Measurements from ENCODE around the gene MORC1. TPM values are rescaled to one million over a fixed set of nuclear protein-coding genes. Genes with fewer than 3 reads are reported as not detected.

Gene MORC1
- total RNA-seq, 4 donors from 2014 or later, result not detected

DNA sequence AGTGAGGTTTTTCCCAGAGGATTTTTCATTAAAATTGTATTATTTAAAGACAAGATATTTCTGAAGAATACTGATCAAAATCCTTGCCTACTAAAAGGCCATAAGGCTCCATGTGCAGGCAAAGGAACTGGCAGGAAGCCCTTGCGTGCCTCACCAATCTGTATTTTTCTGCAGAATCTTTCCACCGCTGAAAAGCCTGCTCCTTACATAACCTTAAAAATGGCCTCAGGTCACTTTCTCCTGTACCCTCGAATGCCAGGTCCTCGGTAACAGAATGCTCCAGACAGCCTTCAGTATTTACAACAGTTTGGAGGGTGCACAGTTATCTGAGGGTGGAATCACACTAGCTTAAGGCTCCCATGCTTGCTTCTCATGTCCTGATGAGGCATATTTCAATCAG, 3.2 kb downstream of the MORC1 start:
- Histone ChIP-seq H3K27me3 (no peaks in the 10 kb centered on the region), H3K27ac (replicated peaks in 1 of 4) (no peak overlapping the region), H3K4me1 (peaks cover 0 to 5% (median 0%) of the 10 kb centered on the region in 4 donors), H3K9me3 (no peaks in the 10 kb centered on the region), H3K36me3 (no peaks in the 10 kb centered on the region), H3K4me3 (no peak overlapping the region)
- WGBS, result 87% methylated on average over 4 of the region's 4 CpGs
- intact Hi-C loops (cut with DNase I), result no loop called here
- TF ChIP-seq, protein P1, sequence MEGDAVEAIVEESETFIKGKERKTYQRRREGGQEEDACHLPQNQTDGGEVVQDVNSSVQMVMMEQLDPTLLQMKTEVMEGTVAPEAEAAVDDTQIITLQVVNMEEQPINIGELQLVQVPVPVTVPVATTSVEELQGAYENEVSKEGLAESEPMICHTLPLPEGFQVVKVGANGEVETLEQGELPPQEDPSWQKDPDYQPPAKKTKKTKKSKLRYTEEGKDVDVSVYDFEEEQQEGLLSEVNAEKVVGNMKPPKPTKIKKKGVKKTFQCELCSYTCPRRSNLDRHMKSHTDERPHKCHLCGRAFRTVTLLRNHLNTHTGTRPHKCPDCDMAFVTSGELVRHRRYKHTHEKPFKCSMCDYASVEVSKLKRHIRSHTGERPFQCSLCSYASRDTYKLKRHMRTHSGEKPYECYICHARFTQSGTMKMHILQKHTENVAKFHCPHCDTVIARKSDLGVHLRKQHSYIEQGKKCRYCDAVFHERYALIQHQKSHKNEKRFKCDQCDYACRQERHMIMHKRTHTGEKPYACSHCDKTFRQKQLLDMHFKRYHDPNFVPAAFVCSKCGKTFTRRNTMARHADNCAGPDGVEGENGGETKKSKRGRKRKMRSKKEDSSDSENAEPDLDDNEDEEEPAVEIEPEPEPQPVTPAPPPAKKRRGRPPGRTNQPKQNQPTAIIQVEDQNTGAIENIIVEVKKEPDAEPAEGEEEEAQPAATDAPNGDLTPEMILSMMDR (IDR thresholded peaks at IDR 0.05), result no peak
- TF ChIP-seq POLR2AphosphoS5 (IDR thresholded peaks at IDR 0.05) (no peak), POLR2A (IDR thresholded peaks at IDR 0.05; ENCODE audit: low read depth) (no peak), EP300 (IDR thresholded peaks at IDR 0.05) (no peak)
- no peak for DNase-seq (ENCODE audit: extremely low spot score)

DNA sequence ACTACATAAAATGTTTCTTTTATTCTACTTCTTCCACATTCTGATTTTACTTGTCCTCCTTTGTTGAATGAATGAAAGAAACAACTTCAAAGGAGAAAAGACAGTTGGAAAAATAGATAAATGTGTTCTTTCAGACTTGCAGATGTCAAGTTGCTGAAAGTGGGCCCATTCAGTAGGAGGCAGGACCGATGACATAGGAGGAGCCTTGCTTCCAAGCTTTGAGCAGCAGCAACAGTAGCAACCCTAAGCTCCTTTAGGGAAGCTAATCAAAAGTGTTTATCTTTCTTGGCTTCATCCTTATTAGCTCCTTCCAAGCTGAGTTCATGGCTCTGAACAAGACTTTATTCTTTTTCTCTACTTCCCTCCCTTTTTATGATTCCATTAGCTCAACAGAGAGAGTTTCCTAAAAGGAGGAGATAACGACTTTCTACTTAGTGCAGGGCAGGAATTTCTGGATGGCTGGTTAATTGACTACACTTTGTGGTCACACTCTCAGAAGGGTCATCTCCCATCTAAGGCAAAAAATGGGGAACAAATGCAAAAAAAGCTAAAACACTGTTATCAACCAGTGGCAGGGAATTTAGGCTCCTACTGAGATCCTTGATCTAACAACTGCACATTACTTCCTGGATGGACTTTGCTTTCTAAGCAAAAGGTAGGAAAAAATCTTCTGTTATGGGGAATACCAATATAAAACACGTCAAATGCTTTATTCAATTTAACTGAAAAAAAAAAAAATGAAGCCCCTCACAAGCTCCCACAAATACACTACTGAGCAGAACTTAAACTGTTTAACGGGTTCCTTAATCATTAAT, 4.8 kb downstream of the MORC1 start:
- Histone ChIP-seq H3K4me1 (peaks cover 0 to 5% (median 0%) of the 10 kb centered on the region in 4 donors), H3K27ac (replicated peaks in 1 of 4) (no peak overlapping the region), H3K36me3 (no peaks in the 10 kb centered on the region), H3K4me3 (no peak overlapping the region), H3K9me3 (no peaks in the 10 kb centered on the region), H3K27me3 (no peaks in the 10 kb centered on the region)
- no peak for TF ChIP-seq POLR2A (IDR thresholded peaks at IDR 0.05; ENCODE audit: low read depth)
- TF ChIP-seq EP300 (IDR thresholded peaks at IDR 0.05), result no peak
- intact Hi-C loops (cut with DNase I), result no loop called here
- no peak for DNase-seq (ENCODE audit: extremely low spot score)
- 76% methylated on average over 4 of the region's 4 CpGs for WGBS

DNA sequence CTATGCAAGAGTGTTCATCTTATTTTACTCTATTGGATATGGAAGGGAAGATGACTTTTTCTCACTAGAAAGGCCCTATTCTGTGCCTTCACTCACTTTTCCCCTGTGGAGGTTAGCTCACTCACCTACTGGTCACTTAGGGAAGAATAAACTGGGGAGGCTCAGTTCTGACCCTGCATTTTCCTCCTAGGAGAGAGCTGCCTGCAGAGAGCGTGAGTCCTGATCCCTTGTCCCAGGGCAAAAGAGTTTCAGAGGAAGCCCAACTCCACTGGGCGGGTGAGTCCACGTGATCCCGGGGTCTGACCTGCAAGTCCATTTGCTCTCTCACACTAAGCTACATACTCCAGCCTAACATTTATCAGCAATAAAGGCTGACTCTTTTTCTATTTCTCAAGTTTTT, 8.4 kb downstream of the MORC1 start:
- DNase-seq (ENCODE audit: extremely low spot score), result no peak
- H3K36me3 ChIP-seq, result no peaks in the 10 kb centered on the region
- intact Hi-C loops (cut with DNase I), result no loop called here
- H3K27me3 ChIP-seq, result no peaks in the 10 kb centered on the region
- TF ChIP-seq POLR2A (IDR thresholded peaks at IDR 0.05; ENCODE audit: low read depth) (no peak), EP300 (IDR thresholded peaks at IDR 0.05) (no peak), POLR2AphosphoS5 (IDR thresholded peaks at IDR 0.05) (no peak)
- TF ChIP-seq, protein P1 (IDR thresholded peaks at IDR 0.05), result no peak
- H3K9me3 ChIP-seq, result no peaks in the 10 kb centered on the region
- H3K4me3 ChIP-seq, result no peak overlapping the region
- H3K4me1 ChIP-seq, result no peaks in the 10 kb centered on the region
- 100% methylated on average over 4 of the region's 4 CpGs for WGBS
- no peak overlapping the region for H3K27ac ChIP-seq (replicated peaks in 1 of 4)

DNA sequence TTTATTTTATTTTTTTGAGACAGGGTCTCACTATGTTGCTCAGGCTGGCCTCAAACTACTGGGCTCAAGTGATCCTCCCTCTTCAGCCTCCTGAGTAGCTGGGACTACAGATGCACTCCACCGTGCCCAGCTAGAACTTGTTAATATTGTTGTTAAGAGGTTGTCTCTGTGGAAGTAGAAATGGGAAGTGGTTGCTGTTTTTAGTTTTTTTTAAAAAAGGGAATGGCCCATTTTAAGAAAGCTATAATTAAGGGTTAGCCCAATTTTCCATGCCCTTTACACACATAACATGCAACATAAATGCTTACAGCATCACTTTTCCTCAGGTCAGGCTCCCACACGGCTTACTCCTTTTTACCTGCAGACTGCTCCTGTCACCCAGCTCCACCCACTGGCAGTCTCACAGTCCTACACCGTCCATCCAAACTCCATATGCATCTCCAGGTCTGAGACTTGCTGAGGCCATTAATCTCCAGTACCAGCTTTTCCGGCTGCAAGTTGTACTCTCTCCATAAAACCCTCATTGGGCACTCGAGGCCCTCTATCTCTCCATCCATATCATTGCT, 19.8 kb downstream of the MORC1 start:
- Histone ChIP-seq H3K4me3 (no peak overlapping the region), H3K4me1 (no peaks in the 10 kb centered on the region), H3K9me3 (no peaks in the 10 kb centered on the region), H3K36me3 (no peaks in the 10 kb centered on the region), H3K27me3 (no peaks in the 10 kb centered on the region), H3K27ac (replicated peaks in 1 of 4) (no peak overlapping the region)
- DNase-seq (ENCODE audit: extremely low spot score), result no peak
- WGBS, result 76% methylated on average over 5 of the region's 5 CpGs
- intact Hi-C loops (cut with DNase I), result no loop called here
- TF ChIP-seq, protein P1 (IDR thresholded peaks at IDR 0.05), result no peak
- no peak for TF ChIP-seq EP300 (IDR thresholded peaks at IDR 0.05)
- no peak for TF ChIP-seq POLR2A (IDR thresholded peaks at IDR 0.05; ENCODE audit: low read depth)
- TF ChIP-seq POLR2AphosphoS5 (IDR thresholded peaks at IDR 0.05), result no peak

DNA sequence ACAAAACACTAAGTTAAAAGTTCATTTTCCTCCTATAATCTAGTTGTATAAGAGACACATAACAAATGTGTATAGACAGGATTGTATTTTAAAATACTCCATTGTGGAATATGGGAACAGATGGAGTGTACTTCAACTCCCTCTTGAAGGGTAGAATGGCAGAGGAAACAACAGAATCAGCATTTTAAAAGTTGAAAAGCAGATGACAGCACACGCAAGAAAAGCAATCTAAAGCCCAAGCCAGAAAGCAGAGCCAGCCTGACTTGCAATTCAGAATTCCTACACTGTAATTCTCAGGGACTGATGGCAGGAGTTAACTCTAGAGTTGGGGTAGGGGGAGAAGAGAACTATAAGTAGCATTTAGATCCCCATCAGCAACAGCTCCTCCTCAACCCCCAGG, 22.8 kb downstream of the MORC1 start:
- Histone ChIP-seq H3K4me3 (no peak overlapping the region), H3K27ac (replicated peaks in 1 of 4) (no peak overlapping the region), H3K36me3 (no peaks in the 10 kb centered on the region), H3K27me3 (no peaks in the 10 kb centered on the region), H3K9me3 (no peaks in the 10 kb centered on the region), H3K4me1 (no peaks in the 10 kb centered on the region)
- TF ChIP-seq POLR2AphosphoS5 (IDR thresholded peaks at IDR 0.05) (no peak), EP300 (IDR thresholded peaks at IDR 0.05) (no peak), POLR2A (IDR thresholded peaks at IDR 0.05; ENCODE audit: low read depth) (no peak)
- TF ChIP-seq, protein P1 (IDR thresholded peaks at IDR 0.05), result no peak
- intact Hi-C loops (cut with DNase I), result no loop called here
- DNase-seq (ENCODE audit: extremely low spot score), result no peak
- WGBS, result 83% methylated on average over 1 of the region's 1 CpG
